Hepatocyte (in vitro differentiated cells): ENCODE results near the gene NSF. TPM values are rescaled to one million over a fixed set of nuclear protein-coding genes. Genes with fewer than 3 reads are reported as not detected.
"Not testable (repeated sequence)": the region's sequence is repeated elsewhere in the genome, so short reads cannot be mapped to it uniquely, and the experiment has no call there.

Source experiments
- DNase-seq: peaks from one replicate; pipeline ENCODE4 v3.0.0-alpha.2; 2016; ENCODE audit warnings: low spot score
- H2AFZ ChIP-seq: fragments of 200-600 bp; sonication (generic); 2 replicates; pipeline ENCODE4 v1.6.0; 2016; ENCODE audit warnings: antibody characterized with exemption, mild to moderate bottlenecking
- H3K27ac ChIP-seq: fragments of 200-600 bp; sonication (generic); 2 replicates; pipeline ENCODE4 v1.5.1; 2016; ENCODE audit warnings: mild to moderate bottlenecking
- H3K27me3 ChIP-seq: fragments of 200-600 bp; sonication (generic); 2 replicates; pipeline ENCODE4 v1.6.1; 2016
- H3K36me3 ChIP-seq: fragments of 200-600 bp; sonication (generic); replicated peaks from 2 replicates; pipeline ENCODE4 v1.5.1; 2016; ENCODE audit warnings: low read depth; ENCODE audit not compliant: insufficient read depth
- H3K4me1 ChIP-seq: fragments of 200-600 bp; sonication (generic); 2 replicates; pipeline ENCODE4 v1.5.1; 2016; ENCODE audit warnings: mild to moderate bottlenecking, moderate library complexity; ENCODE audit not compliant: insufficient read depth
- H3K4me2 ChIP-seq: fragments of 200-600 bp; sonication (generic); 2 replicates; pipeline ENCODE4 v1.6.0; 2016
- H3K4me3 ChIP-seq: fragments of 200-600 bp; sonication (generic); 2 replicates; pipeline ENCODE4 v1.5.1; 2016; ENCODE audit warnings: mild to moderate bottlenecking
- H3K79me2 ChIP-seq: fragments of 200-600 bp; sonication (generic); 2 replicates; pipeline ENCODE4 v1.6.0; 2017; ENCODE audit warnings: mild to moderate bottlenecking
- H3K9me2 ChIP-seq: fragments of 200-600 bp; sonication (generic); replicated peaks from 2 replicates; pipeline ENCODE4 v1.6.0; 2017; ENCODE audit warnings: mild to moderate bottlenecking; ENCODE audit not compliant: insufficient read depth
- H3K9me3 ChIP-seq: fragments of 200-600 bp; sonication (generic); 2 replicates; pipeline ENCODE4 v1.5.1; 2016; ENCODE audit warnings: low read depth, mild to moderate bottlenecking
- H4K20me1 ChIP-seq: fragments of 200-600 bp; sonication (generic); 2 replicates; pipeline ENCODE4 v1.6.0; 2016; ENCODE audit warnings: mild to moderate bottlenecking; ENCODE audit not compliant: insufficient read depth, poor library complexity, severe bottlenecking
- EZH2 ChIP-seq: fragments of 200-600 bp; sonication (generic); IDR thresholded peaks from 2 replicates; pipeline ENCODE4 v1.6.1; 2016; ENCODE audit warnings: antibody characterized with exemption, mild to moderate bottlenecking, borderline replicate concordance
- EZH2phosphoT487 ChIP-seq: fragments of 200-600 bp; sonication (generic); IDR thresholded peaks from one replicate; pipeline ENCODE4 v1.6.1; 2018; ENCODE audit warnings: antibody characterized with exemption, mild to moderate bottlenecking, low read depth, moderate library complexity; ENCODE audit not compliant: unreplicated experiment, severe bottlenecking
- WGBS: methylation state at CpG from one replicate; pipeline ENCODE4 v1.1.6; 2016; ENCODE audit warnings: low lambda C conversion rate; ENCODE audit errors: missing lambda C conversion rate; 5-methylcytosine and 5-hydroxymethylcytosine counted together
- polyA plus RNA-seq: library from polyadenylated mRNA; unstranded; fragments of >200 nt; fragmentation: Nextera tagmentation; extraction: Ambion mirVana; gene quantifications from 2 replicates; pipeline ENCODE4 v1.2.1, GENCODE V29; 2016
- total RNA-seq: library from RNA; depleted of rRNA; stranded (reverse); fragments of >200 nt; gene quantifications from 2 replicates; pipeline ENCODE4 v1.2.3, GENCODE V29; 2014
- TF ChIP-seq, protein P1 (sequence below): fragments of 200-600 bp; sonication (generic); IDR thresholded peaks from 2 replicates; pipeline ENCODE4 v1.5.1; 2016; ENCODE audit warnings: antibody characterized with exemption, mild to moderate bottlenecking; ENCODE audit not compliant: poor library complexity

NSF gene
- total and polyA plus RNA-seq, 2 experiments from 2014 or later, result 22.6 to 35.1 TPM

DNA sequence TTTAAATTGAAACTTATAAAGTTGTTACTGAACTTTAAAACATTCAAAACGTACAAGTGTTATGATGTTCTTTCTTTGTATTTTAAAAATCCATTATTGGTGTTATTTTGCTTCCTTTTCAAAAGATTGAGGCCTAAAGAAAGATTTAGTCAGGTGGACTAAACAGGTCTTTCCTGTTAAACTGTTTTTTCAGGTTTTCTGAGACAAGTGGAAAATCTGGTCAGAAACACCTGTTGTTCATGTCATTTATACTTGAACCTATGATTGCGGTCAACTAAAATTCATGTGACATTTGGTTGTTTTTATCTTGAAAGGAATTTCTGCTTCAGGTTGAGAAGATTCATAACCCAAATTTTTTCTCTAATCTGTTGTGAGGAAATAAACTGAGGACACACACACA is 108.5 kb downstream of the NSF start:
- H4K20me1 ChIP-seq, H3K4me3 ChIP-seq, H3K36me3 ChIP-seq, H3K4me2 ChIP-seq, H2AFZ ChIP-seq, H3K9me3 ChIP-seq, H3K27me3 ChIP-seq, H3K79me2 ChIP-seq, H3K4me1 ChIP-seq, H3K27ac ChIP-seq, DNase-seq, H3K9me2 ChIP-seq: not testable (repeated sequence)
- no CpG with 5 or more reads among the region's 2 CpGs for WGBS

DNA sequence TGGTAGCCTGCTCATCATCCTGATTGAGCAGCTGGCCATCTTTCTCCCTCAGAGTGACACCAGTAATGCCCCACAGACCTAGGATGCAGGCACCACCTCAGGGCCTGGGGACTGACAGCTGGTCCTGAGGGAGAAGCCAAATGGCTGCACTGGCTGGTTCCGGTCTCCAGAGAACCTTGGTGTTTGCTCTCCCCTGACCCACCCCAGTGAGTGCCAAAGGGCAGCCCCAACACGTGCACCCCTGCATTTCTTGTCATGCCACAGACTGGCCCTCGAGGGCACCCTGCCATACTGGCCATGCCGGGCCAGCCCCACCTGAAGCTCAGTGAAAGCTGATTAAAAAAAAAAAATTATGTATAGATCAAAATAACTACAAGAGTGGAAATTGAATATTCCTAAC is 127.5 kb downstream of the NSF start:
- TF ChIP-seq EZH2 (no peak), EZH2phosphoT487 (no peak)
- TF ChIP-seq, protein P1, sequence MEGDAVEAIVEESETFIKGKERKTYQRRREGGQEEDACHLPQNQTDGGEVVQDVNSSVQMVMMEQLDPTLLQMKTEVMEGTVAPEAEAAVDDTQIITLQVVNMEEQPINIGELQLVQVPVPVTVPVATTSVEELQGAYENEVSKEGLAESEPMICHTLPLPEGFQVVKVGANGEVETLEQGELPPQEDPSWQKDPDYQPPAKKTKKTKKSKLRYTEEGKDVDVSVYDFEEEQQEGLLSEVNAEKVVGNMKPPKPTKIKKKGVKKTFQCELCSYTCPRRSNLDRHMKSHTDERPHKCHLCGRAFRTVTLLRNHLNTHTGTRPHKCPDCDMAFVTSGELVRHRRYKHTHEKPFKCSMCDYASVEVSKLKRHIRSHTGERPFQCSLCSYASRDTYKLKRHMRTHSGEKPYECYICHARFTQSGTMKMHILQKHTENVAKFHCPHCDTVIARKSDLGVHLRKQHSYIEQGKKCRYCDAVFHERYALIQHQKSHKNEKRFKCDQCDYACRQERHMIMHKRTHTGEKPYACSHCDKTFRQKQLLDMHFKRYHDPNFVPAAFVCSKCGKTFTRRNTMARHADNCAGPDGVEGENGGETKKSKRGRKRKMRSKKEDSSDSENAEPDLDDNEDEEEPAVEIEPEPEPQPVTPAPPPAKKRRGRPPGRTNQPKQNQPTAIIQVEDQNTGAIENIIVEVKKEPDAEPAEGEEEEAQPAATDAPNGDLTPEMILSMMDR, result no peak
- WGBS, result 96% methylated on average over 4 of the region's 4 CpGs
- Histone ChIP-seq H3K4me3 (no peak overlapping the region), H3K79me2 (no peaks in the 10 kb centered on the region), H3K4me1 (no peaks in the 10 kb centered on the region), H4K20me1 (no peaks in the 10 kb centered on the region), H3K36me3 (no peaks in the 10 kb centered on the region), H3K27me3 (no peaks in the 10 kb centered on the region), H3K9me3 (no peaks in the 10 kb centered on the region), H3K4me2 (no peak overlapping the region), H3K27ac (no peak overlapping the region), H2AFZ (no peak overlapping the region), H3K9me2 (no peaks in the 10 kb centered on the region)
- no peak for DNase-seq

DNA sequence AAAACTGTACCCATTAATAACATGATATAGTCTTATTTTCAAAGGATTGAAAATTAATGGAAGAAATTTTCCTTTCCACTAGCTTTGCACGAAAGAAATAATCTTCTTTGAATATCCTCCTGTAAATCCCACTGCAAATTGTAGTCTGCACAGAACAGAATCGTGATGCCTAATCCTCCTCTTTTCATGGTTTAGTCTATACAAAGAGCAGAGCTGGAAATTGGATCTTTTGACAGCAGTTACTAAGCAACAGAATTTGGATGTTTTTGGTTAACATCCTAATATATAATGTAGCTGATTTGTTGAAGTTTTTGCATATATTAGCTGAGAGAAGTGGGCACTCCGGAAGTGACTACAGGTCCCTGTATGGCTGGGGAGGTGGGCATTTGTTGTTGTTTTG is 129.4 kb downstream of the NSF start:
- no peak for DNase-seq
- H3K4me3 ChIP-seq, result no peak overlapping the region
- 46% methylated on average over 3 of the region's 3 CpGs for WGBS

DNA sequence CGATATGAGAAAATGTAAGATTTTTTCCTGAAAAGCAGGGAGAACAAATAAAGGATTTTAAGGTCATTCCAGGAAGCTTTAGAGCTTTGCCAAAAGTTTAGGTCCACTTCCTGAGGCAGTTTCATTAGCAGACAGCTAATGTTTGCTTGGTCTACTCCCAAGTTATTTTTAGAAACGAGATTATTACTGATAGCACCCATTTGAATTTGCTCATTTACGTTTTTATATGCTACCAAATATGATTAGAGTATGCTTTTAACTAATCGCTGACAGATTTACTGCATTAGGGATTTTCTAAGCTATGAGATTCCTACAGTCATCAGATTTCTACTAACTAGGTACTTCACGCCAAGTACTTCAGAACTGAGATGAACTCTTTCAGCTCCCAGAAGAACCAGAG is 129.9 kb downstream of the NSF start:
- no peak for DNase-seq
- H3K9me2 ChIP-seq, result no peaks in the 10 kb centered on the region
- H3K4me2 ChIP-seq, result no peak overlapping the region
- no peaks in the 10 kb centered on the region for H3K27me3 ChIP-seq
- H3K79me2 ChIP-seq, result no peaks in the 10 kb centered on the region
- no peak overlapping the region for H2AFZ ChIP-seq
- no peaks in the 10 kb centered on the region for H3K9me3 ChIP-seq
- WGBS, result 50% methylated on average over 5 of the region's 5 CpGs
- H3K4me3 ChIP-seq, result no peak overlapping the region
- no peak overlapping the region for H3K27ac ChIP-seq
- no peaks in the 10 kb centered on the region for H3K4me1 ChIP-seq
- no peaks in the 10 kb centered on the region for H4K20me1 ChIP-seq
- TF ChIP-seq EZH2phosphoT487 (no peak), EZH2 (no peak)
- TF ChIP-seq, protein P1, result no peak
- no peaks in the 10 kb centered on the region for H3K36me3 ChIP-seq

More for the DNA sequence above, 129.4 kb downstream of the NSF start:
- no peaks in the 10 kb centered on the region for H3K9me2 ChIP-seq
- H4K20me1 ChIP-seq, result no peaks in the 10 kb centered on the region
- TF ChIP-seq EZH2phosphoT487 (no peak), EZH2 (no peak)
- TF ChIP-seq, protein P1, result no peak
- H3K27me3 ChIP-seq, result no peaks in the 10 kb centered on the region
- no peak overlapping the region for H3K4me2 ChIP-seq
- H3K27ac ChIP-seq, result no peak overlapping the region
- no peaks in the 10 kb centered on the region for H3K36me3 ChIP-seq
- no peaks in the 10 kb centered on the region for H3K4me1 ChIP-seq
- H2AFZ ChIP-seq, result no peak overlapping the region
- H3K9me3 ChIP-seq, result no peaks in the 10 kb centered on the region
- no peaks in the 10 kb centered on the region for H3K79me2 ChIP-seq
